GM12801 (cell line): Measurements from ENCODE around the gene SMOC2.

ENCODE experiments used
- CTCF ChIP-seq: IDR thresholded peaks from one replicate; pipeline ENCODE4 v1.5.1; 2011; ENCODE audit warnings: control low read depth; ENCODE audit not compliant: insufficient read length; ENCODE audit errors: extremely low read depth

Gene SMOC2

GRCh38 chr6:168606722-168607121 is 165.7 kb downstream of the SMOC2 start:
- TF ChIP-seq CTCF: no peak

- TF ChIP-seq CTCF: no peak
Measured at GRCh38 chr6:168607272-168608112, 166.5 kb downstream of the SMOC2 start.

GRCh38 chr6:168608113-168608400 is 167.1 kb downstream of the SMOC2 start:
- TF ChIP-seq CTCF: no peak

GRCh38 chr6:168609026-168609685 is 168.2 kb downstream of the SMOC2 start:
- TF ChIP-seq CTCF: no peak

- no peak for TF ChIP-seq CTCF
Measured at GRCh38 chr6:168609914-168610490, 169.0 kb downstream of the SMOC2 start.

GRCh38 chr6:168611691-168612090 is 170.7 kb downstream of the SMOC2 start:
- no peak for TF ChIP-seq CTCF

- TF ChIP-seq CTCF: no peak
Measured at GRCh38 chr6:168612586-168612985, 171.6 kb downstream of the SMOC2 start.
